ENCODE results near the gene ZNF316. TPM values are rescaled to one million over a fixed set of nuclear protein-coding genes. Genes with fewer than 3 reads are reported as not detected.

The ZNF316 gene
- total RNA-seq, 1 donor from 2014 or later = 32.7 TPM

GRCh38 chr7:6650521-6651011 is 13.4 kb downstream of the ZNF316 start:
- Mint-ChIP-seq H3K27ac (ENCODE audit: unreplicated experiment) (no peak overlapping the region), H3K9me3 (ENCODE audit: unreplicated experiment) (no peaks in the 10 kb centered on the region), H3K36me3 (ENCODE audit: unreplicated experiment) (peaks cover 36% of the 10 kb centered on the region), H3K27me3 (ENCODE audit: unreplicated experiment) (no peaks in the 10 kb centered on the region), H3K4me3 (ENCODE audit: unreplicated experiment) (no peak overlapping the region), H3K4me1 (ENCODE audit: unreplicated experiment) (no peaks in the 10 kb centered on the region)
- DNase-seq (ENCODE audit: extremely low spot score, unreplicated experiment) = no peak
- TF ChIP-seq CTCF (IDR thresholded peaks at IDR 0.05) = no peak

- Mint-ChIP-seq H3K27ac (ENCODE audit: unreplicated experiment) (no peak overlapping the region), H3K4me1 (ENCODE audit: unreplicated experiment) (no peaks in the 10 kb centered on the region), H3K9me3 (ENCODE audit: unreplicated experiment) (no peaks in the 10 kb centered on the region), H3K36me3 (ENCODE audit: unreplicated experiment) (peaks cover 37% of the 10 kb centered on the region), H3K4me3 (ENCODE audit: unreplicated experiment) (no peak overlapping the region), H3K27me3 (ENCODE audit: unreplicated experiment) (no peaks in the 10 kb centered on the region)
- no peak for DNase-seq (ENCODE audit: extremely low spot score, unreplicated experiment)
- TF ChIP-seq CTCF (IDR thresholded peaks at IDR 0.05) = no peak
These were observed 14.8 kb downstream of the ZNF316 start for GRCh38 chr7:6651851-6652445.

GRCh38 chr7:6652446-6653011 is 15.4 kb downstream of the ZNF316 start:
- no peaks in the 10 kb centered on the region for H3K4me1 Mint-ChIP-seq (ENCODE audit: unreplicated experiment)
- no peak for TF ChIP-seq CTCF (IDR thresholded peaks at IDR 0.05)
- H3K27ac Mint-ChIP-seq (ENCODE audit: unreplicated experiment) = no peak overlapping the region
- no peak overlapping the region for H3K4me3 Mint-ChIP-seq (ENCODE audit: unreplicated experiment)
- H3K27me3 Mint-ChIP-seq (ENCODE audit: unreplicated experiment) = no peaks in the 10 kb centered on the region
- no peaks in the 10 kb centered on the region for H3K9me3 Mint-ChIP-seq (ENCODE audit: unreplicated experiment)
- DNase-seq (ENCODE audit: extremely low spot score, unreplicated experiment) = no peak
- peaks cover 37% of the 10 kb centered on the region for H3K36me3 Mint-ChIP-seq (ENCODE audit: unreplicated experiment)

DNA sequence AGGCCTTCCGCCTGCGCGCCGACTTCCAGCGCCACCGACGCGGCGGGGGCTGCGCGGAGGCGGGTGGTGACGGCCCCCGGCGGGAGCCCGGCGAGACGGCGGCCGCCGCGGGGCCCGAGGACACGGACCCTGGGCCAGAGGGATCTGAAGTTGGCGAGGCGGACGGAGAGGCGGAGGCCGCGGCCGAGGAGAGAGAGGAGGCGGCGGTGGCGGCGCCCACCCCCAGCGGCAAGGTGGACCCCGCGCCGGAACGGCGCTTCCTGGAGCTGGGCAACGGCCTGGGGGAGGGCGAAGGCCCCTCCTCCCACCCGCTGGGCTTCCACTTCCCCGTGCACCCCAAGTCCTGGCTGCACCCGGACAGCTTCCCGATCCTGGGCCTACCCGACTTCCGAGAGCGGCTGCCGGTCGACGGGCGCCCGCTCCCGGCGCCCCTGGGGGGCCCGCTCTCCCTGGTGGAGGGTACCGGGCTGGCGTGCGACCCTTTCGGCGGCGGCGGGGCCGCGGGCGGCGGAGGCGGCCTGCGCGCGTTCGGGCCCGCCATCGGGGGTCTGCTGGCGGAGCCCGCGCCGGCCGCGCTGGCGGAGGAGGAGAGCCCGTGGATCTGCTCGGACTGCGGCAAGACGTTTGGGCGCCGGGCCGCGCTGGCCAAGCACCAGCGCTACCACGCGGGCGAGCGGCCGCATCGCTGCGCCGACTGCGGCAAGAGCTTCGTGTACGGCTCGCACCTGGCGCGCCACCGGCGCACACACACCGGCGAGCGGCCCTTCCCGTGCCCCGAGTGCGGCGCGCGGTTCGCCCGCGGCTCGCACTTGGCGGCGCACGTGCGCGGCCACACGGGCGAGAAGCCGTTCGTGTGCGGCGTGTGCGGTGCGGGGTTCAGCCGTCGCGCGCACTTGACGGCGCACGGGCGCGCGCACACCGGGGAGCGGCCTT is 16.2 kb downstream of the ZNF316 start:
- Mint-ChIP-seq H3K4me1 (ENCODE audit: unreplicated experiment) (no peaks in the 10 kb centered on the region), H3K9me3 (ENCODE audit: unreplicated experiment) (no peaks in the 10 kb centered on the region), H3K4me3 (ENCODE audit: unreplicated experiment) (no peak overlapping the region), H3K27me3 (ENCODE audit: unreplicated experiment) (no peaks in the 10 kb centered on the region), H3K27ac (ENCODE audit: unreplicated experiment) (no peak overlapping the region), H3K36me3 (ENCODE audit: unreplicated experiment) (peaks cover 37% of the 10 kb centered on the region)
- no peak for TF ChIP-seq CTCF (IDR thresholded peaks at IDR 0.05)
- DNase-seq (ENCODE audit: extremely low spot score, unreplicated experiment) = no peak
